Pulmonary artery endothelial cell (primary cell): ENCODE results near the gene GPR135. TPM values are rescaled to one million over a fixed set of nuclear protein-coding genes. Genes with fewer than 3 reads are reported as not detected.
"Not testable (repeated sequence)": the region's sequence is repeated elsewhere in the genome, so short reads cannot be mapped to it uniquely, and the experiment has no call there.

Experiments used
- DNase-seq: peaks from one replicate; pipeline ENCODE4 v3.0.0-alpha.2; 2011; ENCODE audit warnings: low read depth, low spot score
- total RNA-seq: library from RNA; depleted of rRNA; stranded (reverse); fragments of >200 nt; gene quantifications from 2 replicates; pipeline ENCODE4 v1.2.3, GENCODE V29; 2014

The GPR135 gene
- total RNA-seq, 1 donor from 2014 or later: 0.66 TPM

GRCh38 chr14:59475709-59476108 is 10.5 kb upstream of the GPR135 start:
- no peak for DNase-seq

GRCh38 chr14:59474172-59474571 is 9.0 kb upstream of the GPR135 start:
- DNase-seq: no peak

- no peak for DNase-seq
Observed at GRCh38 chr14:59464486-59465315, 479 bp downstream of the GPR135 start.

- DNase-seq: no peak
Observed at GRCh38 chr14:59463787-59464485, 1.2 kb downstream of the GPR135 start.

GRCh38 chr14:59461891-59462290 is 3.3 kb downstream of the GPR135 start:
- no peak for DNase-seq

- no peak for DNase-seq
Observed at GRCh38 chr14:59460378-59460777, 4.8 kb downstream of the GPR135 start.

- DNase-seq: no peak
Observed at GRCh38 chr14:59458486-59458885, 6.7 kb downstream of the GPR135 start.

GRCh38 chr14:59455411-59455810 is 9.8 kb downstream of the GPR135 start:
- no peak for DNase-seq

- DNase-seq: peak; percentile 30
Observed at GRCh38 chr14:59454139-59454538, 11.0 kb downstream of the GPR135 start.

- DNase-seq: no peak
Observed at GRCh38 chr14:59451849-59452248, 13.3 kb downstream of the GPR135 start.

GRCh38 chr14:59450716-59451115 is 14.5 kb downstream of the GPR135 start:
- DNase-seq: no peak

GRCh38 chr14:59448673-59449072 is 16.5 kb downstream of the GPR135 start:
- not testable (repeated sequence) for DNase-seq

- DNase-seq: no peak
Observed at GRCh38 chr14:59439256-59439965, 25.8 kb downstream of the GPR135 start.

- DNase-seq: peak; percentile 22
Observed at GRCh38 chr14:59438195-59438647, 27.0 kb downstream of the GPR135 start.

- no peak for DNase-seq
Observed at GRCh38 chr14:59435987-59436386, 29.2 kb downstream of the GPR135 start.

- no peak for DNase-seq
Observed at GRCh38 chr14:59435101-59435500, 30.1 kb downstream of the GPR135 start.

- no peak for DNase-seq
Observed at GRCh38 chr14:59429790-59430189, 35.4 kb downstream of the GPR135 start.

GRCh38 chr14:59428581-59429012 is 36.6 kb downstream of the GPR135 start:
- no peak for DNase-seq

GRCh38 chr14:59427653-59428580 is 37.3 kb downstream of the GPR135 start:
- no peak for DNase-seq

GRCh38 chr14:59425322-59425935 is 39.8 kb downstream of the GPR135 start:
- DNase-seq: no peak
